Measurements from ENCODE around the gene CYREN. TPM values are rescaled to one million over a fixed set of nuclear protein-coding genes. Genes with fewer than 3 reads are reported as not detected.

CYREN gene
- total and polyA plus RNA-seq, 2 experiments from 2014 or later = 22.7 to 70.6 TPM

- no peak for TF ChIP-seq ZNF462 (CRISPR knock-in tag; IDR thresholded peaks at IDR 0.05)
- no peak for TF ChIP-seq CTCF (conservative IDR thresholded peaks at IDR 0.05; ENCODE audit: low read depth in 2 of 2)
- no peak for TF ChIP-seq ZNF114 (CRISPR knock-in tag; IDR thresholded peaks at IDR 0.05)
- TF ChIP-seq JUNB (IDR thresholded peaks at IDR 0.05; ENCODE audit: unreplicated experiment) = no peak
Measured at GRCh38 chr7:135159359-135160085, 11.0 kb downstream of the CYREN start (continued).

- DNase-seq (ENCODE audit: low spot score) = no peak
- Histone ChIP-seq H2AFZ (no peak overlapping the region), H3K4me1 (ENCODE audit: insufficient read depth) (peaks cover 23% of the 10 kb centered on the region), H4K20me1 (replicated peaks; ENCODE audit: insufficient read depth) (no peaks in the 10 kb centered on the region), H3K4me2 (no peak overlapping the region), H3F3A (replicated peaks; ENCODE audit: low read depth) (no peaks in the 10 kb centered on the region), H3K9me2 (ENCODE audit: insufficient read depth) (peaks cover 4% of the 10 kb centered on the region), H3K4me3 (no peak overlapping the region), H3K36me3 (ENCODE audit: insufficient read depth) (peaks cover 16% of the 10 kb centered on the region; the same call in 1 of the 2 replicates), H3K27ac (ENCODE audit: low read depth) (no peak overlapping the region), H3K27me3 (ENCODE audit: insufficient read depth) (no peaks in the 10 kb centered on the region), H3K79me2 (replicated peaks; ENCODE audit: insufficient read depth) (no peaks in the 10 kb centered on the region)
- H3K36me3 Mint-ChIP-seq (ENCODE audit: low read depth) = peaks cover 87% of the 10 kb centered on the region
- peaks cover 5% of the 10 kb centered on the region for H3K27me3 Mint-ChIP-seq (ENCODE audit: insufficient read depth, low read depth, poor library complexity)
- no peak overlapping the region for H3K27ac Mint-ChIP-seq
- no peak overlapping the region; the same call in 2 of the 3 replicates for H3K4me3 Mint-ChIP-seq
- no peak for ATAC-seq
- no peak for TF ChIP-seq CREB1 (CRISPR knock-in tag; IDR thresholded peaks at IDR 0.05; ENCODE audit: low read depth)
- TF ChIP-seq EZH2phosphoT487 (IDR thresholded peaks at IDR 0.05; ENCODE audit: unreplicated experiment) = no peak
- no peak for TF ChIP-seq EZH2 (IDR thresholded peaks at IDR 0.05; ENCODE audit: low read depth, unreplicated experiment)
- TF ChIP-seq REST (IDR thresholded peaks at IDR 0.05; ENCODE audit: unreplicated experiment) = no peak
- peaks cover 86% of the 10 kb centered on the region for H3K9me3 Mint-ChIP-seq
- H3K4me1 Mint-ChIP-seq = peaks cover 20% of the 10 kb centered on the region
Measured at GRCh38 chr7:135158874-135159273, 11.6 kb downstream of the CYREN start.
